ENCODE data around the gene POU2F1.

DNA sequence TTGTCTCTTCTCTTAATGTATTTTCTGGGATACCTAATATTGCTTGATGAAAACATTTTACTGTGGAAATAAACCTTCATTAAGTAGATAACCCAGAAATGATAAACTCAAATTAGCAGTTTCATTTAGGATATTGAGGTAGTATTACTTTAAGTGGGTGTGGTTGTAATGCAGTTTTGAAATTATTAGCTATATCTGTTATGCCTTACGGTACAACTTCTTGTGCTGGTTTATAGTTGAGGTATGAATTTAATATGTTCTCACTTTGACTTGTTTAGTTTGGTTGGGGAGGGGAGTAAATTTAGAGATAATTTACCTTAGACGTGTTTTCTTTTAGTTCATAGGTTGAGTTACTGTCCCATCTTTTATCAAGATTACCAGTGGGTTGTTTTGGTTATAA is 111.0 kb downstream of the POU2F1 start:
- TF ChIP-seq CTCF (IDR thresholded peaks at IDR 0.05) (no peak), EZH2 (IDR thresholded peaks at IDR 0.05) (no peak)

All from neural progenitor cell (in vitro differentiated cells).